HL-60 (cell line): ENCODE results near the gene GCNT3.
A peak's percentile ranks its signal among the peaks of the same experiment; 100 is the strongest.

Experiments used
- DNase-seq, 2 experiments: peaks; one replicate each; pipeline ENCODE4 v3.0.0-alpha.2; 2010 to 2020; ENCODE audit warnings: low read depth in 1 of 2, low spot score in 1 of 2
- H3K27ac ChIP-seq: fragments of 250-450 bp; sonication (Bioruptor Pico); replicated peaks from 2 replicates; pipeline ENCODE4 v1.5.1; 2020; ENCODE audit warnings: mild to moderate bottlenecking, moderate library complexity
- H3K27me3 ChIP-seq: fragments of 250-450 bp; sonication (Bioruptor Pico); 2 replicates; pipeline ENCODE4 v1.5.1; 2021; ENCODE audit warnings: mild to moderate bottlenecking, moderate library complexity; ENCODE audit not compliant: insufficient read depth, poor library complexity, severe bottlenecking
- H3K4me3 ChIP-seq: replicated peaks from 2 replicates; pipeline ENCODE4 v1.5.1; 2011; ENCODE audit warnings: mild to moderate bottlenecking, control low read depth, low read length; ENCODE audit not compliant: insufficient read depth
- CTCF ChIP-seq: IDR thresholded peaks from one replicate; pipeline ENCODE4 v1.5.1; 2011; ENCODE audit warnings: low read length, control low read depth, inconsistent platforms; ENCODE audit not compliant: insufficient read depth
- GABPA ChIP-seq: IDR thresholded peaks from 2 replicates; pipeline ENCODE4 v1.6.1; 2012; ENCODE audit warnings: low read depth
- POLR2AphosphoS5 ChIP-seq: IDR thresholded peaks from 2 replicates; pipeline ENCODE4 v1.6.1; 2012; ENCODE audit warnings: low read depth
- REST ChIP-seq: IDR thresholded peaks from 2 replicates; pipeline ENCODE4 v1.6.1; 2012; ENCODE audit warnings: low read depth; ENCODE audit not compliant: insufficient replicate concordance
- SPI1 ChIP-seq: IDR thresholded peaks from 2 replicates; pipeline ENCODE4 v1.6.1; 2012; ENCODE audit warnings: low read depth, mild to moderate bottlenecking, borderline replicate concordance
- long read RNA-seq: library from polyadenylated mRNA; unstranded; transcript quantifications from one replicate; pipeline ENCODE4 v2.0.0, GENCODE V29; 2020

GCNT3 gene
- long read RNA-seq, result 0 reads

GRCh38 chr15:59611276-59612260 is at the start of gene GCNT3:
Gene GCNT3, plus strand, starts transcription at chr15:59611783. Its CDS starts 6,456 bp downstream, at chr15:59618239.
- DNase-seq, result peak; percentile 7 to 30
- TF ChIP-seq SPI1 (peak; percentile 2; the same call in 1 of the 2 replicates), POLR2AphosphoS5 (no peak), GABPA (no peak)
- no peak within 1 kb of the TSS for H3K4me3 ChIP-seq
- no peaks in the 10 kb centered on the region for H3K27me3 ChIP-seq
- no peak within 1 kb of the TSS for H3K27ac ChIP-seq

- Histone ChIP-seq H3K27ac (no peak overlapping the region), H3K27me3 (no peaks in the 10 kb centered on the region), H3K4me3 (no peak overlapping the region)
- TF ChIP-seq REST (no peak), POLR2AphosphoS5 (no peak), SPI1 (no peak), CTCF (no peak), GABPA (no peak)
- DNase-seq, result no peak
Measured at GRCh38 chr15:59562448-59563186, 49.0 kb upstream of the GCNT3 start.

- no peak for DNase-seq
- Histone ChIP-seq H3K4me3 (no peak overlapping the region), H3K27ac (no peak overlapping the region), H3K27me3 (no peaks in the 10 kb centered on the region)
- no peak for TF ChIP-seq SPI1
- no peak for TF ChIP-seq POLR2AphosphoS5
- no peak for TF ChIP-seq GABPA
- TF ChIP-seq REST, result no peak
- no peak for TF ChIP-seq CTCF
Measured at GRCh38 chr15:59565299-59565698, 46.3 kb upstream of the GCNT3 start.

GRCh38 chr15:59567324-59567723 is 44.3 kb upstream of the GCNT3 start:
- no peak for TF ChIP-seq SPI1
- TF ChIP-seq REST, result no peak
- no peak for TF ChIP-seq GABPA
- no peak for TF ChIP-seq POLR2AphosphoS5
- no peak for TF ChIP-seq CTCF
- no peak for DNase-seq
- Histone ChIP-seq H3K27ac (no peak overlapping the region), H3K4me3 (no peak overlapping the region), H3K27me3 (no peaks in the 10 kb centered on the region)
